DMS79 treated with DMSO at 0.1 percent for 48 hours (cell line): ENCODE measurements around the gene NTRK2.

Source experiments
- DNase-seq: peaks from one replicate; lab custom pipeline; 2025; lab: John Stamatoyannopoulos, UW

Gene NTRK2

GRCh38 chr9:84939774-84940173 lies 270.2 kb downstream of the NTRK2 start:
- no peak for DNase-seq

- no peak for DNase-seq
Measured at GRCh38 chr9:84940294-84940693, 270.8 kb downstream of the NTRK2 start.

GRCh38 chr9:84941792-84942191 lies 272.3 kb downstream of the NTRK2 start:
- DNase-seq = no peak

- no peak for DNase-seq
Measured at GRCh38 chr9:84943482-84944050, 274.0 kb downstream of the NTRK2 start.

- DNase-seq = no peak
Measured at GRCh38 chr9:84945878-84946538, 276.5 kb downstream of the NTRK2 start.

- DNase-seq = no peak
Measured at GRCh38 chr9:84947412-84947972, 278.0 kb downstream of the NTRK2 start.

- no peak for DNase-seq
Measured at GRCh38 chr9:84949258-84949657, 279.7 kb downstream of the NTRK2 start.

GRCh38 chr9:84949971-84950370 lies 280.4 kb downstream of the NTRK2 start:
- no peak for DNase-seq

GRCh38 chr9:84950879-84951811 lies 281.6 kb downstream of the NTRK2 start:
- no peak for DNase-seq

GRCh38 chr9:84953252-84953773 lies 283.8 kb downstream of the NTRK2 start:
- DNase-seq = no peak

- DNase-seq = no peak
Measured at GRCh38 chr9:84953797-84954705, 284.5 kb downstream of the NTRK2 start.

- DNase-seq = no peak
Measured at GRCh38 chr9:84955155-84955554, 285.6 kb downstream of the NTRK2 start.

- no peak for DNase-seq
Measured at GRCh38 chr9:84955971-84956370, 286.4 kb downstream of the NTRK2 start.

GRCh38 chr9:84959339-84959738 lies 289.8 kb downstream of the NTRK2 start:
- DNase-seq = no peak

GRCh38 chr9:84966876-84967830 lies 297.6 kb downstream of the NTRK2 start:
- DNase-seq = no peak

GRCh38 chr9:84969084-84969483 lies 299.6 kb downstream of the NTRK2 start:
- DNase-seq = no peak

- DNase-seq = no peak
Measured at GRCh38 chr9:84969736-84970135, 300.2 kb downstream of the NTRK2 start.

GRCh38 chr9:84970432-84970831 lies 300.9 kb downstream of the NTRK2 start:
- no peak for DNase-seq

- no peak for DNase-seq
Measured at GRCh38 chr9:84971571-84971970, 302.0 kb downstream of the NTRK2 start.

- no peak for DNase-seq
Measured at GRCh38 chr9:84974258-84974657, 304.7 kb downstream of the NTRK2 start.
